ENCODE data around the gene TRIM29. TPM values are rescaled to one million over a fixed set of nuclear protein-coding genes. Genes with fewer than 3 reads are reported as not detected.

The TRIM29 gene
- total and polyA plus RNA-seq, 2 donors from 2014 or later, result 0.65 to 32.9 TPM

GRCh38 chr11:120106354-120107150 lies 31.4 kb downstream of the TRIM29 start:
- no peak for TF ChIP-seq CTCF (IDR thresholded peaks at IDR 0.05; ENCODE audit: borderline replicate concordance, extremely low read depth, insufficient read depth)
- FAIRE-seq (no peak), DNase-seq (no peak)
- Histone ChIP-seq H3K36me3 (ENCODE audit: control insufficient read depth in 2 of 3, insufficient read depth in 3 of 3, low read length in 3 of 3) (no peaks in the 10 kb centered on the region), H3K9me3 (ENCODE audit: control insufficient read depth in 2 of 3, insufficient read depth in 1 of 3, low read length in 3 of 3) (no peaks in the 10 kb centered on the region), H3K27me3 (ENCODE audit: control insufficient read depth, insufficient read depth, low read length) (no peaks in the 10 kb centered on the region), H3K9ac (ENCODE audit: low read length in 3 of 3) (no peak overlapping the region), H3K4me3 (ENCODE audit: low read length in 3 of 3) (no peak overlapping the region), H3K4me1 (ENCODE audit: control insufficient read depth in 2 of 3, insufficient read depth in 2 of 3, low read depth in 1 of 3, low read length in 3 of 3) (no peaks in the 10 kb centered on the region), H3K27ac (ENCODE audit: low read depth in 2 of 2, low read length in 2 of 2) (no peak overlapping the region)
- intact Hi-C loops (cut with DNase I), result no loop called here

GRCh38 chr11:120105576-120105975 lies 32.3 kb downstream of the TRIM29 start:
- Histone ChIP-seq H3K27me3 (ENCODE audit: control insufficient read depth, insufficient read depth, low read length) (no peaks in the 10 kb centered on the region), H3K4me3 (ENCODE audit: low read length in 3 of 3) (no peak overlapping the region), H3K4me1 (ENCODE audit: control insufficient read depth in 2 of 3, insufficient read depth in 2 of 3, low read depth in 1 of 3, low read length in 3 of 3) (no peaks in the 10 kb centered on the region), H3K27ac (ENCODE audit: low read depth in 2 of 2, low read length in 2 of 2) (no peak overlapping the region), H3K36me3 (ENCODE audit: control insufficient read depth in 2 of 3, insufficient read depth in 3 of 3, low read length in 3 of 3) (no peaks in the 10 kb centered on the region), H3K9me3 (ENCODE audit: control insufficient read depth in 2 of 3, insufficient read depth in 1 of 3, low read length in 3 of 3) (no peaks in the 10 kb centered on the region), H3K9ac (ENCODE audit: low read length in 3 of 3) (no peak overlapping the region)
- intact Hi-C loops (cut with DNase I), result no loop called here
- peak in 1 of 5 donors; percentile 24 for DNase-seq
- TF ChIP-seq CTCF (IDR thresholded peaks at IDR 0.05; ENCODE audit: borderline replicate concordance, extremely low read depth, insufficient read depth), result no peak
- no peak for FAIRE-seq

DNA sequence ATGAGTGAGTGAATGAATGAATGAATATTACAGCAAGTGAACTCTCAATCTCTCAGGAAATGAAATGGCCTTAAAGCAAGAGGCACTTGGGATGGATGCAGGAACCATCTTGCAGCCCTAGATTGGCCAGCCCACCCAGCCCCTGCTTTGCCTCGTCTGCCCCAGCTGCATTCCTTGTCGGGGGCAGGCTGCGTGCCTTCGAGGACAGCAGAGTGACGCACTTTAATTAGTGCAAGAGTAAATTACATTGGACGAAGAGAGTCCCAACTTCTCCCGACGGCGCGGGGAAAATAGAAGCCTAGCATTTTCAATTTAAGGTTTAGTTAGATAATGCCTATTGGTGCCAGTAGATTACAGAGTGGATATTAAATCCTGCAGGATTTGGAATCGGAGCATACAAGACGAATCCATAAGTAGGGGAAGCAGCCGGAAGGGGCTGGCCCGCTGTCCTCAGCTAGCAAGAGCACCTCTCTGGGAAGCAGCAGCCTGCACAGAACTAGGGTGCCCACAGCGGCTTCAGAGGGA lies 33.8 kb downstream of the TRIM29 start:
- no peaks in the 10 kb centered on the region for H3K36me3 ChIP-seq (ENCODE audit: control insufficient read depth in 2 of 3, insufficient read depth in 3 of 3, low read length in 3 of 3)
- no peaks in the 10 kb centered on the region for H3K27me3 ChIP-seq (ENCODE audit: control insufficient read depth, insufficient read depth, low read length)
- DNase-seq (no peak), FAIRE-seq (no peak)
- intact Hi-C loops (cut with DNase I), result no loop called here
- H3K27ac ChIP-seq (ENCODE audit: low read depth in 2 of 2, low read length in 2 of 2), result no peak overlapping the region
- H3K4me3 ChIP-seq (ENCODE audit: low read length in 3 of 3), result no peak overlapping the region
- H3K9me3 ChIP-seq (ENCODE audit: control insufficient read depth in 2 of 3, insufficient read depth in 1 of 3, low read length in 3 of 3), result no peaks in the 10 kb centered on the region
- H3K4me1 ChIP-seq (ENCODE audit: control insufficient read depth in 2 of 3, insufficient read depth in 2 of 3, low read depth in 1 of 3, low read length in 3 of 3), result no peaks in the 10 kb centered on the region
- H3K9ac ChIP-seq (ENCODE audit: low read length in 3 of 3), result no peak overlapping the region
- no peak for TF ChIP-seq CTCF (IDR thresholded peaks at IDR 0.05; ENCODE audit: borderline replicate concordance, extremely low read depth, insufficient read depth)

Measured in kidney (tissue), 14 donors.